HG03039 (cell line): ENCODE measurements around the gene BRAF.
"Not testable (repeated sequence)": the region's sequence is repeated elsewhere in the genome, so short reads cannot be mapped to it uniquely, and the experiment has no call there.

Experiments
- ATAC-seq: cut with Tn5 transposase; IDR thresholded peaks from one replicate; pipeline ENCODE4 v1.9.1; 2021; ENCODE audit warnings: mild to moderate bottlenecking, moderate library complexity; ENCODE audit not compliant: unreplicated experiment

The BRAF gene

GRCh38 chr7:140881507-140882228, 43.1 kb downstream of the BRAF start:
- no peak for ATAC-seq

DNA sequence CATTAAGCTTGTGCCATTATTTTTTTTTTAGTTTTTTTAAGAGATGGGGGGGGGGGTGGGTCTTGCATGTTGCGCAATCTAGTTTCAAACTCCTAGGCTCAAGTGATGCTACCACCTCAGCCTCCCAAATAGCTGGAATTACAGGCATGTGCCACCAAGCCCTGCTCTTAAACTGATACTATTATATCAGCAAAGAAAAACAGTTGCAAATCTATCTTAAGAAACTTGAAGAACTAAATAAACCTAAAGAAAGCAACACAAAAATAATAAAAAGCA, 47.5 kb downstream of the BRAF start:
- no peak for ATAC-seq

DNA sequence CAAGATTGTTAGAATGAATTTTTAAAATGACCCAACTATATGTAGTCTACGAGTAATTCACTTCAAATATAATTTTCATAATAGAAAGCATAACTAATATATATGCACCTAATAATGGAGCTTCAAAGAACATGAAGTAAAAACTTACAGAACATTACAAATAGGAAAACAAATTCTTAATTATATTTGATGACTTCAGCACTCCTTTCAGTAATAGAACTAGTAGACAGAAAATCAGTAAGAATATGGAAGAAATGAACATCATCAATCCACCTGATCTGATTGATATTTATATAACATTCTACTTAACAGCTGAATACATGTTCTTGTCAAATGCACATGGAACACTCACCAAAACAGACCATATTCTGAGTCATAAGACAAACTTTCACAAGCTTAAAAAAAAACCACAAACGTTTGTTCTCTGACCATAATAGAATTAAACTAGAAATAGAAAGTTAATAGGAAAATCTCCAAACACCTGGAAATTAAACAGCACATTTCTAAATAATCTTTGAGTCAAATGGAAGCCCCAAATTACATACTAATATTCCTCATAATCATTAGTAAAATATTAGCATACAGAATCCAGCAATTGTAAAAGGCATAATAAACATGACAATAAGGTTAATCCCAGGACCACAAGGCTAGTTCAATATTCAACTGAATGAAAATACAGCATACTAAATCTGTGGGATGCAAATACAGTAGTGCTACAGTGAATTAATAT, 48.0 kb downstream of the BRAF start:
- no peak for ATAC-seq

DNA sequence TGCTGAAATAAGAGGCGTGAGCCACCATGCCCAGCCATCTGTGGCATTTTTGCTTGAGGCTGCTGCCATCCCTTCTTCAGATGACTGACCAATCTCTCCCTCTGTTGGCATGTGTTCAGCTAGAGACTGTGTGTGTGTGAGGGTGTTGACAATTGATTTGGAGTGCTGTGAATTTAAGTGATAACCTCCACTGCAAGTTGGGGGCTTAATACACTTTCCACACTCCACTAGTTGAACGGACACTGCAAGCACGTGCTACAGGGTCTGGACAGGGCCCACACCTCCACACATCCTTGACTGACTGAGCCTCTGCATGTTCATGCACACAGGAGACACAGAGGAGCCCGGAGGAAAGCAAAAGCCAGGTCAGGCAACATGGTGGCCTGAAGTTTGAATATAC, 51.3 kb downstream of the BRAF start:
- ATAC-seq, result no peak

- no peak for ATAC-seq
Observed at GRCh38 chr7:140870003-140870402, 54.7 kb downstream of the BRAF start.

GRCh38 chr7:140869430-140869829, 55.3 kb downstream of the BRAF start:
- no peak for ATAC-seq

GRCh38 chr7:140867467-140868462, 57.0 kb downstream of the BRAF start:
- ATAC-seq, result no peak

DNA sequence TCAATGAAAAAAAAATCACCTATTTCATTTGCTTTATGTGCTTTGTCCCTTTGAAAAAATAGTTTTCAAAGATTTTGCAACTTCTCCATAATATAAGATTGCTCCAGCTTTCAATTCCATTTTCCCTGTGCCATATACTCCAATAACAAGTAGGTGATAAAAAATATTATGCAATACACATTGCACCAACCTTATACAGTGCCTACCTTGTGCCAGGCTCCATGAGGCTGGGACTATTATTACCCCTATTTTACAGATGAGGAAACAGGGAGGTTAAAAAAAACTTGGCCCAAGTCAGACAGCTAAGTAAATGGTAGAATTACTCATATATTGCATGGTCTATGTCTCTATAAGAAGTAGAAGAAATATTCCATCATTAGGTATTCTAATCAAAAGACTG, 57.8 kb downstream of the BRAF start:
- no peak for ATAC-seq

DNA sequence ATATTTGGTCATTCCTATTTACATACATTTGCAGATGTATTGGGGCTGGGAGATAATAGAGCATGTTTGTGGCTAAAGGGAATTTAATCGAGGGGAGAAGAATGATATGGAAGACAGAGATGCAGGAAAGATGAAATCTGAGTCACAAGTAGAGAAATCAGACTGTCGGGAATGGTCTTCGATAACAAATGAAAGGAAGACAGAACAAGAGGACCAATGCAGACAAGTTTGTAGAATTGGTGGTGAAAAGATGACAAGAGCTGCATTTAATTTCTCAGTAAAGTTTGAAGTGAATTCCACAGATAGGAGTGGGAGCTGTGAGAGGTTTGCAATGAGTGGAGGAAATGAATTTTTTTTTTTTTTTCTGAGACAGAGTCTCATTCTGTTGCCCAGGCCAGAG, 60.0 kb downstream of the BRAF start:
- no peak for ATAC-seq

- ATAC-seq, result no peak
Observed at GRCh38 chr7:140863867-140864266, 60.9 kb downstream of the BRAF start.

DNA sequence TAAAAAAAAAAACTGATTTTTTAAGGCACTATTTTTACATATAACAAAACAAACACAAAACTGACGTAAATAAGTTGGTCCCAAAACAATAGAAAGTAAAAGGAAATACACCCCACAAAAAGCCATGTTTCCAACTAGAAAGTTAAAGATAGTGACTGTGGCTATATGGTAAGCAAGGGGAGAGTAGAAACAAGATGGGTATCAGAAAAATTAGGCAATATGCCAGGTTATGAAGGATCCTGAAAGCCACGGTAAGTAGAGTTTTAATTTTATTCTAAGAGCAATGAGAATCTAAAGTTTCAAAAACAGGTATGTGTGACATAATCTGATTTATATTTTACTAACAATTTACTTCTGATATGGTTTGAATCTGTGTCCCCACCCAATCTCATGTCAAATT, 61.5 kb downstream of the BRAF start:
- no peak for ATAC-seq

GRCh38 chr7:140857048-140857447, 67.7 kb downstream of the BRAF start:
- no peak for ATAC-seq

- no peak for ATAC-seq
Observed at GRCh38 chr7:140841166-140841715, 83.5 kb downstream of the BRAF start.

DNA sequence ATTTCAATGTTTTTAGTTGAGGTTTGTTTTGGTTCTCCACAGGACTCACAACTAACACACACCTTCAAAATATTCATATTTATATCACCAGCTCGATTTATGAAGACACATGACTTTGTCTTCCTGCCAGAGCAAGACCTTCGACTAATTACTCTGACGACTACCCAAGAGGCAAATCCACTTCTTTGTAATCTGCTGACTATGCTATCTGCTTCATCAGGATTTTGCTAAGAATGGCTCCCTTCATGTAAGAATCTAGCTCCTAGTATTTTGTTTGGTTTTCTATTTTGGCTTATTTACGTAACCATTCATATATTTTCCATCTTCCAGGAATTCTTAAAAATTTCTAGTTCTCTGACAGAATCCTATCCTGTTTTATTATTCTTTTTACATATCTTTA, 93.0 kb downstream of the BRAF start:
- ATAC-seq, result no peak

GRCh38 chr7:140829720-140830119, 95.0 kb downstream of the BRAF start:
- ATAC-seq, result no peak

DNA sequence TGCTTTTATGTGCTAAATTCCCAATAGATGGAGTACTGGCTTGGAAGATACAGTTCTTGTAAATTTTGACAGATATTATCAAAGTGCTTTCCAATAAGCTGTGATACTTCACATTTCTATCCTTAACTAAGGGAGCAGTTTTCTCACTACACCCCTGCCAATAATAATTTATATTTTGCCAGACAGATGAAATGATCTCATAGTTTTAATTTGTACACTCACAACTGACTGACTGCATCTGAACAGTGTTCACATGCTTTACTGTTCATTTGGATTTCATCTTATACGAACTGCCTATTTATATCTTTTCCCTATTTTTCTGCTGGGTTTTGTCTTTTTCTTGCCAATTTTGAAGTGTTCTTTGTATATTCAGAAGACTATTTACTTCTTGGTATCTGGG, 96.0 kb downstream of the BRAF start:
- no peak for ATAC-seq

DNA sequence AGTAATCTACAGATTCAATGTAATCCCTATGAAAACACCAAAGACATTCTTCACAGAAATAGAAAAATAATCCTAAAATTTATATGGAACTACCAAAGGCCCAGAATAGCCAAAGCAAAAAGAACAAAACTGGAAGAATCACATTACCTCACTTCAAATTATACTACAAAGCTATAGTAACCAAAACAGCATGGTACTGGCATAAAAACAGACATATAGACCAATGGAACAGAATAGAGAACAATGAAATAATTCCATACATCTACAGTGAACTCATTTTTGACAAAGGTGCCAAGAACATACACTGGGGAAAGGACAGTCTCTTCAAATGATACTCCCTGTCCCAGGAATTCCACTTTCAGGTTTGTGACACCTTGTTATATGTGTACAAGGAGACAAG, 107.3 kb downstream of the BRAF start:
- ATAC-seq, result not testable (repeated sequence)

DNA sequence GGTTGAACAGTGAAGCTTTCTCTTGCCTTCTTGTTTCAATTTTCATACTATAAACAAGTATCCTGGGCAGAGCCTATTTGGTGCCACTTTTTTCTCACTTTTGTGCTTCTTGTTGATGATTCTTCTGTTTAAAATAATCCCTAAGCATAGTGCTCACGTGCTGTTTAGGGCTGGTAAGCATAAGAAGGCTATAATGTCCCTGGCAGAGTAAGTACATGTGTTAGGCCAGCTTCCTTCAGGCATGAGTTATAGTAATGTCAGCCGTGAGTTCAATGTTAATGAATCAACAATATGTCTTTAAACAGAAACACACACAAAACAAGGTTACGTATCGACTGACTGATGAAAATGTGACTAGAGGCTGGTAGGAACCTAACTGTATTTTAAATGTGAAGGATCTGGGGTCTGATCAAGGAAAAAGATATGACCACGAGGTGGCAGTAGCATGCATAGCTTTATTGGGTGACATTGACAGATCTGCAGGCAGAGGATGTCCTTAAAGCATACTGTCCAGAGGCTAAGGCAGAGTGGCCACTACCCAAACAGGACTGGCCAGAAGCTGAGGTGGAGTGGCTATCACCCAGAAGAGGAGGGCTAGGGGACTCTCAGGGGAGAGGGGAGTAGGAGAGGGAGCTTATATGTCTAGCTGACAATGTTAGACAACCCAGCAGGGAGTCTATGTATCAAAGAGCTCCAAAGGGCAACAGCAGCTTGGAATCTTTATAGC, 113.7 kb downstream of the BRAF start:
- ATAC-seq, result no peak

- no peak for ATAC-seq
Observed at GRCh38 chr7:140810385-140810784, 114.3 kb downstream of the BRAF start.

DNA sequence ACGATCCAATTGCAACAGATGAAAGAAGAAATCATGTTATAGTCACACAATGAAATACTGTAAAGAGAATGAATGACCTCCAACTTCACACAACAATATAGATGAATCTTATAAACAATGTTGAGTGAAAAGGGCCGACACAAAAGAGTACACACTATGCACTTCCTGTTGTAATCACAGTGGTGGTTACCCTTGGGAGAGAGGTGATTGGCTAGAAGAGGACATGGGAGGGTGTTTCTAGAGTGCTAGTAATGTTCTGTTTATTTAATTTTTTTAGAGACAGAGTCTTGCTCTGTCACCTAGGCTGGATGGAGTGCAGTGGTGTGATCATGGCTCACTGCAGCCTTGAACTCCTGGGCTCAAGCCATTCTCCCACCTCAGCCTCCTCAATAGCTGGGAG, 145.8 kb downstream of the BRAF start:
- ATAC-seq, result no peak

DNA sequence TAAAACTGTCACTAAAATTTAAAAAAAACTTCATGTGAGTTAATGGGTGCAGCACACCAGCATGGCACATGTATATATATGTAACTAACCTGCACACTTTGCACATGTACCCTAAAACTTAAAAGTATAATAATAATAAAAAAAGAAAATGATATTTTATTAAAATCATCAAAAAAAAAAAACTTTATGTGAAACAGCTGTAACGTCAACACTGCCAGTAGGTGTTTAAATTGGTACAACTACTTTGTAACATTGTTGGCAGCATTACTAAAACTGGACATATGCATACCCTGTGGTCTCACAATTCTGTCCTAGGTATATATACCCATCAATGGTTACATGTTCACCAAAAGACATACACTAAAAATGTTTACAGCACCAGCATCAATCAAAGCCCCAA, 146.2 kb downstream of the BRAF start:
- no peak for ATAC-seq
